Kidney (tissue), 14 donors: ENCODE results near the gene TTC7B. TPM values are rescaled to one million over a fixed set of nuclear protein-coding genes. Genes with fewer than 3 reads are reported as not detected.

Experiments used
- DNase-seq, 5 donors: peaks; one replicate each; pipeline ENCODE4 v3.0.0-alpha.2; 2013 to 2020
- FAIRE-seq: peaks from 2 replicates; lab custom pipeline; 2012; peaks lifted over from hg19 to GRCh38; lab: Jason Lieb, UNC
- H3K27ac ChIP-seq, 2 donors: one replicate each; pipeline ENCODE4 v1.7.0; 2013; ENCODE audit warnings: low read depth in 2 of 2, low read length in 2 of 2, inconsistent platforms in 1 of 2
- H3K27me3 ChIP-seq: one replicate; pipeline ENCODE4 v1.7.1; 2013; ENCODE audit warnings: low read length, inconsistent platforms; ENCODE audit not compliant: control insufficient read depth, insufficient read depth
- H3K36me3 ChIP-seq, 3 donors: one replicate each; pipeline versions ENCODE4 v1.7.0 to v1.7.1; 2013; ENCODE audit warnings: low read length in 3 of 3, control low read depth in 1 of 3, inconsistent platforms in 1 of 3; ENCODE audit not compliant: insufficient read depth in 3 of 3, control insufficient read depth in 2 of 3
- H3K4me1 ChIP-seq, 3 donors: one replicate each; pipeline versions ENCODE4 v1.7.0 to v1.7.1; 2013; ENCODE audit warnings: low read length in 3 of 3, inconsistent platforms in 1 of 3, low read depth in 1 of 3; ENCODE audit not compliant: control insufficient read depth in 2 of 3, insufficient read depth in 2 of 3
- H3K4me3 ChIP-seq, 3 donors: one replicate each; pipeline versions ENCODE4 v1.7.0 to v1.8.1; 2013; ENCODE audit warnings: low read length in 3 of 3, control low read depth in 1 of 3, inconsistent platforms in 1 of 3
- H3K9ac ChIP-seq, 3 donors: one replicate each; pipeline versions ENCODE4 v1.7.0 to v1.7.1; 2013; ENCODE audit warnings: low read length in 3 of 3, control low read depth in 1 of 3, inconsistent platforms in 1 of 3
- H3K9me3 ChIP-seq, 3 donors: one replicate each; pipeline versions ENCODE4 v1.7.0 to v1.7.1; 2013; ENCODE audit warnings: low read length in 3 of 3, control low read depth in 1 of 3, inconsistent platforms in 1 of 3; ENCODE audit not compliant: control insufficient read depth in 2 of 3, insufficient read depth in 1 of 3
- CTCF ChIP-seq: IDR thresholded peaks from 3 replicates; pipeline ENCODE4 v1.5.1; 2012; ENCODE audit warnings: mild to moderate bottlenecking, moderate library complexity, borderline replicate concordance; ENCODE audit not compliant: insufficient read depth; ENCODE audit errors: extremely low read depth
- intact Hi-C: fragments of 100-400 bp; cut with DNase I; formaldehyde crosslinking; loops from one replicate; pipeline ENCODE4 v1.11.1; 2022
- polyA plus RNA-seq: library from polyadenylated mRNA; stranded (reverse); fragments of 350-450 nt; fragmentation: Illumina TruSeq; extraction: RNeasy Lipid Tissue Mini Kit (QIAGEN cat#74804); gene quantifications from one replicate; pipeline ENCODE4 v1.2.3, GENCODE V29; 2014; ENCODE audit warnings: low read depth, low replicate concordance; ENCODE audit not compliant: insufficient read depth
- total RNA-seq: library from RNA; stranded (reverse); fragmentation: NEBNext Ultra II Directional; extraction: Animal tissue kit (Norgen Biotek cat#: 25700); gene quantifications from one replicate; pipeline ENCODE4 v1.2.1, GENCODE V29; 2021
- donor health status: control.
- donor health status: control.
- donor health status: control.
- donor health status: control.
- donor health status: control.
- donor health status: DM: yes; HTN: yes; CAD: no.
- donor health status: Normal renal cell carcinoma (clear cell type).

TTC7B gene
- total and polyA plus RNA-seq, 2 donors from 2014 or later, result 23.4 to 48.3 TPM

GRCh38 chr14:90836692-90837063 lies 20.4 kb upstream of the TTC7B start:
- Histone ChIP-seq H3K4me3 (no peak overlapping the region), H3K4me1 (peaks cover 0 to 11% (median 2%) of the 10 kb centered on the region in 3 donors), H3K36me3 (no peaks in the 10 kb centered on the region), H3K9ac (no peak overlapping the region), H3K27ac (no peak overlapping the region), H3K9me3 (no peaks in the 10 kb centered on the region), H3K27me3 (no peaks in the 10 kb centered on the region)
- intact Hi-C loops, result no loop called here
- DNase-seq (peak in 1 of 5 donors; percentile 49), FAIRE-seq (no peak)
- no peak for TF ChIP-seq CTCF

GRCh38 chr14:90831821-90832220 lies 15.6 kb upstream of the TTC7B start:
- intact Hi-C loops, result no loop called here
- no peaks in the 10 kb centered on the region for H3K27me3 ChIP-seq
- FAIRE-seq (no peak), DNase-seq (peak in 2 of 5 donors; percentile 11 to 45)
- H3K4me3 ChIP-seq, result no peak overlapping the region
- no peak for TF ChIP-seq CTCF
- no peaks in the 10 kb centered on the region for H3K9me3 ChIP-seq
- no peak overlapping the region for H3K9ac ChIP-seq
- H3K27ac ChIP-seq, result no peak overlapping the region
- H3K36me3 ChIP-seq, result no peaks in the 10 kb centered on the region
- peaks cover 0 to 8% (median 6%) of the 10 kb centered on the region in 3 donors for H3K4me1 ChIP-seq

DNA sequence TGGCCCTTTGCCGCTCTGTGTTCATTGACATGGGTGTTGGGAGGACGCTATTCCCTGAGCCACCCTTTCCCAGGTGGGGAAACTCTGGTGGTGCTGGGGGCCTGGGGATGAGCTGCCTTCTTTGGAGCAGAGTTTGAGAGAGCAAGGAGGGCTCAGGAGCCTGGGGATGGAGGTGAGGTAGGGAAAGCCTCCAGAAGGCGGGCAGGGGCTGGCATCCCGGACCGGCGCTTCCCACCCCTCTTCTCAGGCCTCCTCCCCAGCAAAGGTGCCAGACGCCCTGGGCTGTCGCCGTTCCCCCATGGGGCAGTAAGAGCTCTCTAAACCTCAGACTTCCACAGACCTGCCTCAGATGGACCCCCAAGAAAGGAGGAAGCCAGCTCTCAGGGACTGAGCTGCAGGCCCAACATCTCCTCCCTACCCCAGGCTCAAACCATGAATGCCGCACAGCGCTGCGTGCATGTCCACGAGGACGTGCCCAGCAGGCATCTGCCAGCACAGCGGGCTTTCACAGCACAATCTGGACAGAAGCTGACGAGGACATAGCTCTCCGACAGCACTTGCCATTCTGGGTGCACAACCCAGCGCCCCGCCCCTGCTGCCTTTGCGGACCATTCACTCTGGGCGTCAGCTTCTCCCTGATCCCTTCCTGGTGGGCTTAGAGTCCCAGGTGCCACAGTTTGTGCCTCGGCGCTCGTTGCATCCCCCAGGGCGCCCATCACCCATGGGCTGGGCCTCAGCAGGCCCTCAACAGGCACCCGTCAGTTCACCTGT lies 14.9 kb upstream of the TTC7B start:
- DNase-seq, result peak in 2 of 5 donors; percentile 26 to 66
- no peak for TF ChIP-seq CTCF
- Histone ChIP-seq H3K36me3 (no peaks in the 10 kb centered on the region), H3K9ac (no peak overlapping the region), H3K9me3 (no peaks in the 10 kb centered on the region), H3K27ac (no peak overlapping the region), H3K4me3 (no peak overlapping the region), H3K27me3 (no peaks in the 10 kb centered on the region), H3K4me1 (peaks cover 0 to 8% (median 6%) of the 10 kb centered on the region in 3 donors)
- intact Hi-C loops, result no loop called here
- FAIRE-seq, result no peak
